NCI-H460 (cell line): ENCODE data around the gene CCNL2. TPM values are rescaled to one million over a fixed set of nuclear protein-coding genes. Genes with fewer than 3 reads are reported as not detected.

Experiments used
- total RNA-seq: library from RNA; depleted of rRNA; stranded (reverse); fragments of >200 nt; shearing (Covaris generic); gene quantifications from 2 replicates; pipeline ENCODE4 v1.2.3, GENCODE V29; 2014; rRNA removed

CCNL2 gene
- total RNA-seq, 1 experiment from 2014 or later, result 110 TPM

Other genes with a start within 250 kb of the CCNL2 start
- not detected in 2 replicates for gene TTLL10, start 225.5 kb downstream of the CCNL2 start, total RNA-seq
- not detected in 2 replicates for gene TNFRSF18, start 192.7 kb downstream of the CCNL2 start, total RNA-seq
- gene TNFRSF4, start 185.2 kb downstream of the CCNL2 start, total RNA-seq, result not detected in 2 replicates
- gene SDF4, start 167.3 kb downstream of the CCNL2 start, total RNA-seq, result 81.0 and 83.6 TPM in 2 replicates
- gene B3GALT6, start 167.1 kb downstream of the CCNL2 start, total RNA-seq, result 15.6 and 17.5 TPM in 2 replicates
- 1.3 TPM in 1 of 2 replicates, not detected in the other for gene C1QTNF12, start 152.6 kb downstream of the CCNL2 start, total RNA-seq
- 49.6 and 52.2 TPM in 2 replicates for gene UBE2J2, start 125.5 kb downstream of the CCNL2 start, total RNA-seq
- gene SCNN1D, start 118.9 kb downstream of the CCNL2 start, total RNA-seq, result 1.6 and 1.7 TPM in 2 replicates
- 9.6 and 10.3 TPM in 2 replicates for gene ACAP3, start 91.4 kb downstream of the CCNL2 start, total RNA-seq
- 13.1 and 18.9 TPM in 2 replicates for gene PUSL1, start 90.7 kb downstream of the CCNL2 start, total RNA-seq
- 56.6 and 60.4 TPM in 2 replicates for gene INTS11, start 74.7 kb downstream of the CCNL2 start, total RNA-seq
- 12.2 and 13.7 TPM in 2 replicates for gene CPTP, start 74.5 kb downstream of the CCNL2 start, total RNA-seq
- 0.30 and 0.66 TPM in 2 replicates for gene TAS1R3, start 68.1 kb downstream of the CCNL2 start, total RNA-seq
- 53.7 and 55.3 TPM in 2 replicates for gene DVL1, start 49.9 kb downstream of the CCNL2 start, total RNA-seq
- not detected in 2 replicates for gene MXRA8, start 40.8 kb downstream of the CCNL2 start, total RNA-seq
- gene AURKAIP1, start 24.1 kb downstream of the CCNL2 start, total RNA-seq, result 103 and 128 TPM in 2 replicates
- 132 and 136 TPM in 2 replicates for gene MRPL20, start 8.0 kb upstream of the CCNL2 start, total RNA-seq
- 0.15 TPM in 1 of 2 replicates, not detected in the other for gene ANKRD65, start 21.9 kb upstream of the CCNL2 start, total RNA-seq
- gene VWA1, start 36.4 kb upstream of the CCNL2 start, total RNA-seq, result 5.0 and 8.0 TPM in 2 replicates
- gene ATAD3C, start 50.4 kb upstream of the CCNL2 start, total RNA-seq, result 0.05 and 0.06 TPM in 2 replicates
- gene ATAD3B, start 72.4 kb upstream of the CCNL2 start, total RNA-seq, result 15.4 and 21.1 TPM in 2 replicates
- gene ATAD3A, start 112.8 kb upstream of the CCNL2 start, total RNA-seq, result 24.5 and 25.9 TPM in 2 replicates
- 0.67 TPM in 1 of 2 replicates, not detected in the other for gene TMEM240, start 141.3 kb upstream of the CCNL2 start, total RNA-seq
- 94.5 and 112 TPM in 2 replicates for gene SSU72, start 175.5 kb upstream of the CCNL2 start, total RNA-seq
- gene FNDC10, start 200.8 kb upstream of the CCNL2 start, total RNA-seq, result 2.0 and 2.2 TPM in 2 replicates
- gene MIB2, start 216.2 kb upstream of the CCNL2 start, total RNA-seq, result 18.9 and 19.0 TPM in 2 replicates
- gene MMP23B, start 232.8 kb upstream of the CCNL2 start, total RNA-seq, result 0.15 and 0.78 TPM in 2 replicates